Body of pancreas (tissue), 4 donors: Measurements from ENCODE around the gene PANK3.

Experiments
- CTCF ChIP-seq, 7 experiments: fragments of 450-650 bp in 4 of 7; fragments of 200-600 bp in 3 of 7; sonication (generic) in 3 of 7; IDR thresholded peaks; one replicate each; pipeline ENCODE4 v1.5.1; 2016 to 2019; ENCODE audit warnings: antibody characterized with exemption in 7 of 7
- POLR2A ChIP-seq, 3 donors: fragments of 450-650 bp; IDR thresholded peaks; one replicate each; pipeline ENCODE4 v1.6.1; 2016; ENCODE audit warnings: antibody characterized with exemption in 3 of 3, mild to moderate bottlenecking in 2 of 3

GRCh38 chr5:168575391-168576372, 3.5 kb downstream of the PANK3 start:
- TF ChIP-seq CTCF (IDR thresholded peaks at IDR 0.05) (no peak), POLR2A (IDR thresholded peaks at IDR 0.05) (no peak)
